Measurements from ENCODE around the gene GIGYF2. TPM values are rescaled to one million over a fixed set of nuclear protein-coding genes. Genes with fewer than 3 reads are reported as not detected.

GIGYF2 gene
- total RNA-seq, 1 donor from 2014 or later, result 59.9 TPM

DNA sequence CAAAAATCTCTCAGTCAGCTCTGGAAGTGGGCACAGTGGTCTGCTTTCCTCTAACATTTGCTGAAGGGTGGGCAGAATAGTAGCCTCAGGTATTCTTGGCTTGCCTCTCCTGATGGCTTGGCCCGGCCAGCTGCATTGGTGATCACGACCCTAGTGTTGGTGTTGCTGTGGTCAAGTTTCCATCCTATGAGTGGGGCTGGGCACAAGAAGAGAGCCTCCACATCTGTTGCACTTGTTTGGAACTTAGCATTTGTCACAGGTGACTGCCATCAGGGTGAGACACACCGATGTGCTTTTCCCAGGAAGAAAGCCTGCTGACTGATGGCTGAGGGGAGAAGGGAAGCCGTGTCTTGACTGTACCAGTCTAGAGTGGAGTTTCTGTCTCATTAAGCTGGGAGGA lies 139.8 kb downstream of the GIGYF2 start:
- Histone ChIP-seq H3K36me3 (peaks cover 75% of the 10 kb centered on the region), H3K9me3 (replicated peaks) (no peaks in the 10 kb centered on the region), H3K27me3 (ENCODE audit: low read depth) (no peaks in the 10 kb centered on the region), H3K4me3 (no peak overlapping the region), H3K4me1 (peaks cover 63% of the 10 kb centered on the region), H3K27ac (replicated peaks) (no peak overlapping the region)
- intact Hi-C loops (cut with micrococcal nuclease), result no loop called here
- TF ChIP-seq, protein P1, sequence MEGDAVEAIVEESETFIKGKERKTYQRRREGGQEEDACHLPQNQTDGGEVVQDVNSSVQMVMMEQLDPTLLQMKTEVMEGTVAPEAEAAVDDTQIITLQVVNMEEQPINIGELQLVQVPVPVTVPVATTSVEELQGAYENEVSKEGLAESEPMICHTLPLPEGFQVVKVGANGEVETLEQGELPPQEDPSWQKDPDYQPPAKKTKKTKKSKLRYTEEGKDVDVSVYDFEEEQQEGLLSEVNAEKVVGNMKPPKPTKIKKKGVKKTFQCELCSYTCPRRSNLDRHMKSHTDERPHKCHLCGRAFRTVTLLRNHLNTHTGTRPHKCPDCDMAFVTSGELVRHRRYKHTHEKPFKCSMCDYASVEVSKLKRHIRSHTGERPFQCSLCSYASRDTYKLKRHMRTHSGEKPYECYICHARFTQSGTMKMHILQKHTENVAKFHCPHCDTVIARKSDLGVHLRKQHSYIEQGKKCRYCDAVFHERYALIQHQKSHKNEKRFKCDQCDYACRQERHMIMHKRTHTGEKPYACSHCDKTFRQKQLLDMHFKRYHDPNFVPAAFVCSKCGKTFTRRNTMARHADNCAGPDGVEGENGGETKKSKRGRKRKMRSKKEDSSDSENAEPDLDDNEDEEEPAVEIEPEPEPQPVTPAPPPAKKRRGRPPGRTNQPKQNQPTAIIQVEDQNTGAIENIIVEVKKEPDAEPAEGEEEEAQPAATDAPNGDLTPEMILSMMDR (IDR thresholded peaks at IDR 0.05; ENCODE audit: borderline replicate concordance), result no peak
- no peak for DNase-seq

DNA sequence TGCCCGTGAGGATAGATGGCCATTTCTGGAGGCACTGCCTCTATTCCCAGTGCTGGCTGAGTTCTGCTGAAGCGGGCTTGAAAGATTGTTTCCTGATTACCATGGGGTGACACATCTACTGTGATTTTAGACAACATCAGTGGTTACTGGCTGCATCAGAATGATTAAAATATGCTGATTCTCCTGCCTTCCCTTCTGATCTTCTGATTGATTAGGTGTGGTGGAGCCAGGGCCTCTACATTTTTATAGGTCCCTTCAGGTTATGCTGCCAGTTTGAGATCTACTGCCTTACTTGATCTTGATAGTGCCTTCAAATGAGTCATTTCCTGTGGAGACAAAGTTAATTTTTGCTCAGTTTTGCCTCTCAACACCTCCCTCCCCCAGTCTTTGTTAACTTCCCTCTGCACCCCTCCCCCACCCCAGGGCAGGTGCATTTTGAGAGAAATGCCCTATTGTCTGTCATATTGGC lies 141.3 kb downstream of the GIGYF2 start:
- Histone ChIP-seq H3K9me3 (replicated peaks) (no peaks in the 10 kb centered on the region), H3K27me3 (ENCODE audit: low read depth) (no peaks in the 10 kb centered on the region), H3K27ac (replicated peaks) (no peak overlapping the region), H3K4me1 (peaks cover 64% of the 10 kb centered on the region), H3K36me3 (peaks cover 64% of the 10 kb centered on the region), H3K4me3 (no peak overlapping the region)
- intact Hi-C loops (cut with micrococcal nuclease), result no loop called here
- DNase-seq, result no peak
- TF ChIP-seq, protein P1 (IDR thresholded peaks at IDR 0.05; ENCODE audit: borderline replicate concordance), result no peak

DNA sequence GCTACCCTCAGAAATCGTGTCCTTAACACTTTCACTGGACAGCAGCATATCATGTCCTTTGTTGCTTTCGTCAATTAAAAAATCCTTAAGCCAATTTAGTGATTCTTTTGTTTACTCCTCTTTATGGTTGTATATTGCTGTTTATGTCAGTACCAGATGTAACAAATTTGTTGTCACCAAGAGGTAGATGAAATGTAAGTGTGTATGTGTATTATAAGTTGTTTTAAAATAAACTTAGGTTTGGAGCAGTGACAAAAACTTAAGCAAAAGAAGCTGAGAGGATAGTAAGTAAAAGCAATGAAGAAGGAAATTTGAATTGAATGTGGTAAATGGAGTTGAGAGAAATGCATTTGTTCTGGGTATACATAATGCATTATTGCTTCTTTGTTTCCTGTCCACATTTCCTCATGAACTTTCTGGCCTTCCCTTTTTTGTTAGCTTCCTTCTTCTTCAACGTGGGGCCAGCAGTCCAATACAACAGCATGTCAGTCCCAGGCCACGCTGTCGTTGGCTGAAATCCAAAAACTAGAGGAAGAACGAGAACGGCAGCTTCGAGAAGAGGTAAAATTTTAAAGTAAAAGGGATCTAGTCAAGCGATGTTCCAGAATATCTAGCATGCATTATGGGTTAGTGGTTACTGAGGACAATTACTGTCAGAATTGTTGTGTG lies 142.4 kb downstream of the GIGYF2 start:
- Histone ChIP-seq H3K9me3 (replicated peaks) (no peaks in the 10 kb centered on the region), H3K4me1 (peaks cover 66% of the 10 kb centered on the region), H3K36me3 (peaks cover 63% of the 10 kb centered on the region), H3K27ac (replicated peaks) (no peak overlapping the region), H3K4me3 (no peak overlapping the region), H3K27me3 (ENCODE audit: low read depth) (no peaks in the 10 kb centered on the region)
- peak; percentile 33 for DNase-seq
- TF ChIP-seq, protein P1 (IDR thresholded peaks at IDR 0.05; ENCODE audit: borderline replicate concordance), result no peak
- intact Hi-C loops (cut with micrococcal nuclease), result no loop called here

DNA sequence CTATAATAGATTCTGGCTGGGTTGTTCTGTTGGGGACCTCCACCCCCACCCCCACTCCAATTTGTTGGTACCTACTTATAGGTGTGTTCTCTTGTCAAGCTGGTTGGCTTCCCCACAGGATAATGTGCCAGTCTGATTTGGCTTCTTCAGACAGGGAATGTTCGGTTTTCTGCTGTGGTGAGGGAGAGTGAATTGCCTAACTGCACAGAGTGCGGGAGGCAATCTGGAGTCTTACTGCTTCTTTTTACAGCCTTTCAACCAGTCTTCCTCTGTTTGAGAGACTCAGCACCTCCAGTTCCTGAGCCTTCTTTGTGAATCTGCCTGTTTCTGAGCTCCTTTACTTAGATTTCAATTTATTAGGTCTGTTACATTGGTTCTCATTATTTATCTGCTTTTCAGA lies 145.6 kb downstream of the GIGYF2 start:
- intact Hi-C loops (cut with micrococcal nuclease), result no loop called here
- no peak overlapping the region for H3K4me3 ChIP-seq
- DNase-seq, result no peak
- H3K9me3 ChIP-seq (replicated peaks), result no peaks in the 10 kb centered on the region
- H3K27me3 ChIP-seq (ENCODE audit: low read depth), result no peaks in the 10 kb centered on the region
- H3K4me1 ChIP-seq, result peaks cover 54% of the 10 kb centered on the region
- H3K27ac ChIP-seq (replicated peaks), result no peak overlapping the region
- H3K36me3 ChIP-seq, result peaks cover 68% of the 10 kb centered on the region
- TF ChIP-seq, protein P1 (IDR thresholded peaks at IDR 0.05; ENCODE audit: borderline replicate concordance), result no peak

DNA sequence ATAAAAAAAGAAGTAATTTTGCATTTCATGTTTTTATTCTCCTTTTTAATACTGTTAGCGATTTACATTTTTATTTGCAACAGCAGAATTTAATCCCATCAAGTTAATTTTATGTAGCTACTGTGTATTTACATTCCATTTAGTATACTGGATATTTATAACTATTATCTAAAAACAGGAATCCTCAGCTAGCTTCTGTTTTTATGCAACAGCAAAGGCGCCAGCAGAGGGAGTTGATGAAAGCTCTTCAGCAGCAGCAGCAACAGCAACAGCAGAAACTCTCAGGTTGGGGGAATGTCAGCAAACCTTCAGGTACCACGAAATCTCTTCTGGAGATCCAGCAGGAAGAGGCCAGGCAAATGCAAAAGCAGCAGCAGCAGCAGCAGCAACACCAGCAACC lies 146.7 kb downstream of the GIGYF2 start:
- Histone ChIP-seq H3K4me3 (no peak overlapping the region), H3K27me3 (ENCODE audit: low read depth) (no peaks in the 10 kb centered on the region), H3K9me3 (replicated peaks) (no peaks in the 10 kb centered on the region), H3K4me1 (peaks cover 43% of the 10 kb centered on the region), H3K36me3 (peaks cover 78% of the 10 kb centered on the region), H3K27ac (replicated peaks) (peak overlapping the region; percentile 44)
- intact Hi-C loops (cut with micrococcal nuclease), result no loop called here
- no peak for DNase-seq
- TF ChIP-seq, protein P1 (IDR thresholded peaks at IDR 0.05; ENCODE audit: borderline replicate concordance), result peak; percentile 55
